ENCODE results near the gene PGAM5. TPM values are rescaled to one million over a fixed set of nuclear protein-coding genes. Genes with fewer than 3 reads are reported as not detected.
"Not testable (repeated sequence)": the region's sequence is repeated elsewhere in the genome, so short reads cannot be mapped to it uniquely, and the experiment has no call there.

PGAM5 gene
- total RNA-seq, 1 donor from 2014 or later = 75.0 TPM

DNA sequence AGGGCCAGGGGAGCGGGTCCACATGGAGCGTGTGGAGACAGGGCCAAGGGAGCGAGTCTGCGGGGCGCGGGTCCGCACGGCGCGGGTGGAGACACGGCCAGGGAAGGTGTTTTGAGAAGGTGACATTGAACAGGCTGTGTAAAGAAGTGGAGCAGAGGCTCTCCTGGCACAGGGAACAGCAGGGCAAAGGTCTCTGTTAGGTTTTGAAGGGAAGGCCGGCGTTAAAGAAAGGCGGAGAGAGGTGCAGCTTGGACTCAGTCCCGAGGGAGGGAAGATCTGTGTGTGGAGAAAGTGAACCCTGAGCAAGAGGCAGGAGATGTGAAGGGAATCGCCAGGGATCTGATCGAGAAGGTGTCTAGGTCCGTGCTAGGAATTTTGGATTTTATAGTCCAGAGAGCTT is 21.4 kb upstream of the PGAM5 start:
- no peak for DNase-seq (ENCODE audit: low read depth)
- peak overlapping the region; percentile 49 for H3K4me3 ChIP-seq (ENCODE audit: low read depth, low read length)
- TF ChIP-seq, protein P1, sequence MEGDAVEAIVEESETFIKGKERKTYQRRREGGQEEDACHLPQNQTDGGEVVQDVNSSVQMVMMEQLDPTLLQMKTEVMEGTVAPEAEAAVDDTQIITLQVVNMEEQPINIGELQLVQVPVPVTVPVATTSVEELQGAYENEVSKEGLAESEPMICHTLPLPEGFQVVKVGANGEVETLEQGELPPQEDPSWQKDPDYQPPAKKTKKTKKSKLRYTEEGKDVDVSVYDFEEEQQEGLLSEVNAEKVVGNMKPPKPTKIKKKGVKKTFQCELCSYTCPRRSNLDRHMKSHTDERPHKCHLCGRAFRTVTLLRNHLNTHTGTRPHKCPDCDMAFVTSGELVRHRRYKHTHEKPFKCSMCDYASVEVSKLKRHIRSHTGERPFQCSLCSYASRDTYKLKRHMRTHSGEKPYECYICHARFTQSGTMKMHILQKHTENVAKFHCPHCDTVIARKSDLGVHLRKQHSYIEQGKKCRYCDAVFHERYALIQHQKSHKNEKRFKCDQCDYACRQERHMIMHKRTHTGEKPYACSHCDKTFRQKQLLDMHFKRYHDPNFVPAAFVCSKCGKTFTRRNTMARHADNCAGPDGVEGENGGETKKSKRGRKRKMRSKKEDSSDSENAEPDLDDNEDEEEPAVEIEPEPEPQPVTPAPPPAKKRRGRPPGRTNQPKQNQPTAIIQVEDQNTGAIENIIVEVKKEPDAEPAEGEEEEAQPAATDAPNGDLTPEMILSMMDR (conservative IDR thresholded peaks at IDR 0.05; ENCODE audit: low read depth, low read length) = no peak

DNA sequence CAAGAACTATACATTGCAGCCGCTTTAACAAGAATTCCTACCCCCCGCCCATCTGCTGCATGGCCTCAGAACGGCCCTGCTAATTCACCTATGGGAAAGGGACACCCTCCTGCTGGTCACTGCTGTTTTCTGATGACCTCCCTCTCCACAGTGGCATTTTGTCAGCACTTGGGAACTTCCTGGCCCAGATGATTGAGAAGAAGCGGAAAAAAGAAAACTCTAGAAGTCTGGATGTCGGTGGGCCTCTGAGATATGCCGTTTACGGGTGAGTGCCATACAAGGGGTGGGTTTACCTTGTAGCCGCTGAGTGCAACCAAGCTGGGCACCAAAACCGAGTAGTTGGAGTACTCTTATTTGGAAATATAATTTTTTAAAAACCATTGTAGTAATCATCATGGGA is 20.5 kb upstream of the PGAM5 start:
- DNase-seq (ENCODE audit: low read depth) = no peak
- TF ChIP-seq, protein P1 (conservative IDR thresholded peaks at IDR 0.05; ENCODE audit: low read depth, low read length) = no peak
- H3K4me3 ChIP-seq (ENCODE audit: low read depth, low read length) = no peak overlapping the region

DNA sequence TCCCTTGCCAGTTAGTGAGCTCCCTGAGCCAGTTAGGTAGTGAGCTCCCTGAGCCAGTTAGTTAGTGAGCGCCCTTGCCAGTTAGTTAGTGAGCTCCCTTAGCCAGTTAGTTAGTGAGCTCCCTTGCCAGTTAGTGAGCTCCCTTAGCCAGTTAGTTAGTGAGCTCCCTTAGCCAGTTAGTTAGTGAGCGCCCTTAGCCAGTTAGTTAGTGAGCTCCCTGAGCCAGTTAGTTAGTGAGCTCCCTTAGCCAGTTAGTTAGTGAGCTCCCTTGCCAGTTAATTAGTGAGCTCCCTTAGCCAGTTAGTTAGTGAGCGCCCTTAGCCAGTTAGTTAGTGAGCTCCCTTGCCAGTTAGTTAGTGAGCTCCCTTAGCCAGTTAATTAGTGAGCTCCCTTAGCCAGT is 18.6 kb upstream of the PGAM5 start:
- not testable (repeated sequence) for H3K4me3 ChIP-seq (ENCODE audit: low read depth, low read length); DNase-seq (ENCODE audit: low read depth)

DNA sequence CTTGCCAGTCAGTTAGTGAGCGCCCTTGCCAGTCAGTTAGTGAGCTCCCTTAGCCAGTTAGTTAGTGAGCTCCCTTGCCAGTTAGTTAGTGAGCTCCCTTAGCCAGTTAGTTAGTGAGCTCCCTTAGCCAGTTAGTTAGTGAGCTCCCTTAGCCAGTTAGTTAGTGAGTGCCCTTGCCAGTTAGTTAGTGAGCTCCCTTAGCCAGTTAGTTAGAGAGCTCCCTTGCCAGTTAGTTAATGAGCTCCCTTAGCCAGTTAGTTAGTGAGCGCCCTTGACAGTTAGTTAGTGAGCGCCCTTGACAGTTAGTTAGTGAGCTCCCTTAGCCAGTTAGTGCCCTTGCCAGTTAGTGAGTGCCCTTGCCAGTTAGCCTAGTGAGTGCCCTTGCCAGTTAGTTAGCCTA is 15.8 kb upstream of the PGAM5 start:
- DNase-seq (ENCODE audit: low read depth) = not testable (repeated sequence)

DNA sequence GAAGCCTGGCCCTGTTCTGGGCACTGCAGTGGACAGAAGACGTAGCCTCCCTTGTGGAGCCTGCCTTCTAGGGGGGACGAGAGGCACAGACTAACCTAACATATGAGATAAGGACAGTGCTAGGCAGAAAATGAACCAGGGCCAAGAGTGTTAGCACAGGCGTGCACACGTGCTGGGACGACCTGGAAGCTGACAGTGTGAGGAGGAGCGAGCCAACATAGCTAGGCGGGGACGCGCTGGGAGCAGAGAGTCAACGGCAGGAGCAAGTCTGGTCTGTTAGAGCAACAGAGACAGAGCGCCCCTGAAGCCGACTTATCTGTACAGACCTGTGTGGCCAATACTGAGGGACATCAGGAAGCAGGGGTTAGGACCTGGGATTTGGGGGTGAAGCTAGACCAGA is 15.2 kb upstream of the PGAM5 start:
- no peak for DNase-seq (ENCODE audit: low read depth)
- TF ChIP-seq, protein P1 (conservative IDR thresholded peaks at IDR 0.05; ENCODE audit: low read depth, low read length) = no peak
- no peak overlapping the region for H3K4me3 ChIP-seq (ENCODE audit: low read depth, low read length)

More for the DNA sequence above, 15.8 kb upstream of the PGAM5 start:
- not testable (repeated sequence) for H3K4me3 ChIP-seq (ENCODE audit: low read depth, low read length)

DNA sequence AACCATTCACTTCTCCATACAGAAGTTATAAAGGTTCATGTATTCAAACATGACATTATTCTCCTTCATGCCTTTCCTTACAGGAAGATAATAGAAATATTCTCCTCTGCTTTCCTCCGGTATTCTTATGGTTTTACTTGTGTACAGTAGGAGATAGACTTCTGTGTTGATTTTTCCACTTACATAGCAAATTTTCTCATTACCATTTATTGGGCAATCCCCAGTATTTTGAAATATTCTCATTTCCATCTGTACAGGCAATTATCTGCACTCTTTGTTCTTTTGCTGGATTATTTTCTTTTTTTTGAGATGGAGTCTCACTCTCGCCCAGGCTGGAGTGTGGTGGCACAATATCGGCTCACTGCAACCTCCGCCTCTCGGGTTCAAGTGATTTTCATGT is 12.3 kb upstream of the PGAM5 start:
- TF ChIP-seq, protein P1 (conservative IDR thresholded peaks at IDR 0.05; ENCODE audit: low read depth, low read length) = no peak
- DNase-seq (ENCODE audit: low read depth) = no peak
- H3K4me3 ChIP-seq (ENCODE audit: low read depth, low read length) = no peak overlapping the region

DNA sequence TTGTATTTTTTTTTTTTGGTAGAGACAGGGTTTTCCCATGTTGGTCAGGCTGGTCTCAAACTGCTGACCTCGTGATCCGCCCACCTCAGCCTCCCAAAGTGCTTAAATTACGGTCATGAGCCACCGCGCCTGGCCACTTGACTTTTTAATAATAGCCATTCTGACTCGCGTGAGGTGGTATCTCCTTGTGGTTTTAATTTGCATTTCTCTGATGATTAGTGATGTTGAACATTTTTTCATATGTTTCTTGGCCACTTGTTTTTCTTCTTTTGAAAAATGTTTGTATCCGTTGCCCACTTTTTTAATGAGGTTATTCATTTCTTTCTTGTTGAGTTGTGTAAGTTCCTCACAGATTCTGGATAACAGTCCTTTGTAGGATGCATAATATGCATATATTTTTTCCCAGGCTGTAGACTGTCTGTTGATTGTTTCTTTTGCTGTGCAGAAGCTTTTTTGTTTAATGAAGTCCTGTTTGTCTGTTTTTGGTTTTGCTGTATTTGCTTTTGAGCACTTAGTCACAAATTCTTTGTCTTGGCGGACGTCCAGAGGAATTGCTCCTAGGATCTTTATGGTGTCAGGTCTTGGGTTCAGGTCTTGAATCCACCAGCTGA is 10.3 kb upstream of the PGAM5 start:
- H3K4me3 ChIP-seq (ENCODE audit: low read depth, low read length) = no peak overlapping the region
- DNase-seq (ENCODE audit: low read depth) = no peak
- TF ChIP-seq, protein P1 (conservative IDR thresholded peaks at IDR 0.05; ENCODE audit: low read depth, low read length) = no peak

DNA sequence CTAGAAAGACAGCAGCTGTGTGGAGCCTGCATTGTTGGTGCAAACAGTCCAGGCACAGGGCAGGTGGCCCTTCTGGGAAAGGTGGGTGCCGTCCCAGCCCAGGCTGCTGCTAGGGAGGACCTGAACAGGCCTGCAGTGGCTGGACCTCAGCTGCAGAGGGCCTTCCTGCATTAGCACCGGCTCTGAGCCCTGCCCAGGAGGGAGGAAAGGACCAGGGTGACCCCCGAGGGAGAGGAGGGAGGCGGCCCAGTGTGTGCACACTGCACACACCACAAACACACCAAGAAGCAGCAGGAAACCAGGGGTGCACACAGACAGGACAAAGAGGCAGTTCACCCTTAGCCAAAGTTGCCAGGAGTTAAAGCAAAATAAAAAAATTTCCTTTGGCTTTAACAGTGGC is 8.0 kb upstream of the PGAM5 start:
- H3K4me3 ChIP-seq (ENCODE audit: low read depth, low read length) = no peak overlapping the region
- TF ChIP-seq, protein P1 (conservative IDR thresholded peaks at IDR 0.05; ENCODE audit: low read depth, low read length) = no peak
- no peak for DNase-seq (ENCODE audit: low read depth)

All from epithelial cell of proximal tubule (primary cell).